Measurements from ENCODE around the gene SHISA4.

SHISA4 gene

GRCh38 chr1:201896951-201897391, 8.3 kb downstream of the SHISA4 start:
- TF ChIP-seq, protein P1, sequence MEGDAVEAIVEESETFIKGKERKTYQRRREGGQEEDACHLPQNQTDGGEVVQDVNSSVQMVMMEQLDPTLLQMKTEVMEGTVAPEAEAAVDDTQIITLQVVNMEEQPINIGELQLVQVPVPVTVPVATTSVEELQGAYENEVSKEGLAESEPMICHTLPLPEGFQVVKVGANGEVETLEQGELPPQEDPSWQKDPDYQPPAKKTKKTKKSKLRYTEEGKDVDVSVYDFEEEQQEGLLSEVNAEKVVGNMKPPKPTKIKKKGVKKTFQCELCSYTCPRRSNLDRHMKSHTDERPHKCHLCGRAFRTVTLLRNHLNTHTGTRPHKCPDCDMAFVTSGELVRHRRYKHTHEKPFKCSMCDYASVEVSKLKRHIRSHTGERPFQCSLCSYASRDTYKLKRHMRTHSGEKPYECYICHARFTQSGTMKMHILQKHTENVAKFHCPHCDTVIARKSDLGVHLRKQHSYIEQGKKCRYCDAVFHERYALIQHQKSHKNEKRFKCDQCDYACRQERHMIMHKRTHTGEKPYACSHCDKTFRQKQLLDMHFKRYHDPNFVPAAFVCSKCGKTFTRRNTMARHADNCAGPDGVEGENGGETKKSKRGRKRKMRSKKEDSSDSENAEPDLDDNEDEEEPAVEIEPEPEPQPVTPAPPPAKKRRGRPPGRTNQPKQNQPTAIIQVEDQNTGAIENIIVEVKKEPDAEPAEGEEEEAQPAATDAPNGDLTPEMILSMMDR (IDR thresholded peaks at IDR 0.05): no peak

DNA sequence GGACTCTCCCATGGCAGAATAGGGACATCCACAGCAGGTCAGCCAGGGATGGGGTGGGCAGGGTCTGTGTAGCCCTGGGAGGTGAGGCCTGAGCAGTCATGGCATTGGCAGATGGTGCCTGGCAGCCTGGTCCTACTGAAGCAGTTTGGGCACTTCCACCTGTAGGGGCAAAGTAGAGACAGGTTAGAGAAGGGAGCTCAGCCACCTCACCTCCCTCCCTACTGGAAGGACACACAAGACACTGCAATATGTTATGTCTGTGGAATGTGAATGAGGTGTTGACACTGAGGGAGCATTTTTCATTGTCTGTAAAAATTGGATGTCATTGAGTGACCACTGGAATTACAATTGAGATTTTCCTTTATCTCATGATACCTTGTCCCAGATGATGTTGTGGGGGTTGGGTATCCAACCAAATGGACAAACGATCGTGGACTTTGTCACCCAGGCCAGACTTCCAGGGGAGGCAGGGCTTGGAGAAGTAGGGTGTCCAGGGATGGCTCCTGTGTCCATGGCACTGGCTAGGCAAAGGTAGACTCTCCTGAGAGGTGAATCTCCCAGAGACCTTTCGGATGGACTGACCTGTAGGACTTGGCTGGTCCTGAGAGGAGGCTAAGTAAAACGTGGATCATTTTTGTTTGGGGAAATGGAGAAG, 9.7 kb downstream of the SHISA4 start:
- TF ChIP-seq, protein P1 (IDR thresholded peaks at IDR 0.05): no peak

DNA sequence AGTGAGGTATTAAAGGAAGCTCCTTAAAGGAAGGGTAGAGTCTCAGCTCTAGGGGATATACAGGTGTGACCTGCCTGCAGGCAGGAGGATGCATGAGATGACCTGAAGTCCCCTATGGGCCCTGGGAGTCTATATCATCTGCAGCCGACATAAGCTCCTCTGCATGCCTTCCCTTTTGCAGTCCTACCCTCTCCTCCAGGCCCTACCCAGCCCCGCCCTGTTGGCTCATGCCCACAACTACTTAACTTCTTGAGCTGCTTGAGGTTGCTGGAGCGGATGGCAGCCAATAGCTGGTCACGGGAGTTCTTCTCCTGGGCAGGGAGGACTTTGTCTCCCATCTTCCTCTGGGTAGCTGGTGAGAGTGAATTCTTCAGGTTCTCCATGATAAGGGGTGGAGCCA, 10.3 kb downstream of the SHISA4 start:
- TF ChIP-seq, protein P1 (IDR thresholded peaks at IDR 0.05): no peak

DNA sequence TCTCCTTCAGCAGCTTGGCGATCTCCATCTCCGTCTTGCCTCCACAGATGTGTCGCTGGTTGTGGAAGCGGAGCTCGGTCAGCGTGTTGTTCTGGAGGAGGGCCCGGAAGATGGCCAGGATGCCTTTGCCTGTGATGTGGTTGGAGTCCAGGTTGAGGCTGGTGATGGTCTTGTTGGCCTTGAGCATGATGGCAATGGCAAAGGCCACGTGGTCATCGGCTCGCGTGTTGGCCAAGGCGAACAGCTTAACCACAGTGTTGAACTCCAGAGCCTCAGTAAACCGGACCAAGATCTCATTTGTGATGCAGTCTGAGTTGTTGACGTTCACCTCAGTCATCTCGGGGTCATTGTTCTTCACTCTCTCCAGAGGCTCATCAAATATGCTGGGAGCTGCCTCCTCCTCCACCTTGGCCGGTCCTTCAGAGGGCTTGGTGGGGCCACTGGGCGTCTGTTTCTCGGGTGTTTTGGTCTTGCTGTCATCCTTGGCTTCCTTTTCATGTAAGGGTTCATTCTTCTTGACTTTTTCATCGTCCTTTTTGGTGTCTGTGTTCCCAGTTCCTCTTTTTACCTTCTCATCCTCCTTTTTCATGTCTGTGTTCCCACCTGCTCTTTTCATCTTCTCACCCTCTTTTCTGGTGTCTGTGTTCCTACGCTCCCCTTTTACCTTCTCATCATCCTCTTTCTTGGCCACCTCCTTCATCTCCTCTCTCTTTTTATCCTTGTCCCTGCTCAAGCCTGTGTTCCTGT, 11.2 kb downstream of the SHISA4 start:
- TF ChIP-seq, protein P1 (IDR thresholded peaks at IDR 0.05): no peak

DNA sequence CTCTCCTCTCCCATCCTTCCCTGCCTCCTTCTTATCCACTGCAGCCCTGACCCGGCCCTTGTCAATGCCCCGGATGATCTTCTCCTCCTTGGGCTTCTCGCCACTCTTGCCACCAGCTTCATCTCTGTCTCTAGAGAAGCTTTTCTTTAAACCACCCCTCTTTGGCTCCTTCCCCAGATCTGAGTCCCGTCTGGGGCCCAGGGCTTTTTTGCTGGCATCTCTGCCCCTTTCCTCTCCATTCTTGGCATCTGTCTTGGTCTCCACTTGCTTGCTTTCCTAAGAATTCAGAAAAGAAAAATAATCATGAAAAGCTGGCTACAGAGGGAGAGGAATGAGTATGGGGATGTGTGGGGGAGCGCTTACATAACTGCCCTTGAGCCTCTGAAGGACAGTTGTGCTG, 11.8 kb downstream of the SHISA4 start:
- TF ChIP-seq, protein P1 (IDR thresholded peaks at IDR 0.05): no peak

DNA sequence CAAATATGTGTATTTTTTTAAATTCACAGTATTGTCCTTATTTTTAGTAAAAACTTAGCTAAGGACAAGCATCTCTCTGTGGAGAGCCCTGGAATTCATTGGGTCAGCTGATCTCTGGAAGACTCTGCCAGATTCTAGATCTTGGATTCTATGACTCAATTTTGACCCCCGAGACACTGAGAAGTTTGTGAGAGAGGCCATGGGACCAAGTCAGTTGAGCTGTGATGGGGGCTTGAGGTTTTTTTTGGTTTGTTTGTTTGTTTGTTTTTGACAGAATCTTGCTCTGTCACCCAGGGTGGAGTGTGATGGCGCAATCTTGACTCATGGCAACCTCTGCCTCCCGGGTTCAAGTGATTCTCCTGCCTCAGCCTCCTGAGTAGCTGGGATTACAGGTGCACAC, 13.5 kb downstream of the SHISA4 start:
- TF ChIP-seq, protein P1 (IDR thresholded peaks at IDR 0.05): no peak

GRCh38 chr1:201903135-201903534, 14.4 kb downstream of the SHISA4 start:
- TF ChIP-seq, protein P1 (IDR thresholded peaks at IDR 0.05): no peak
